Panc1 (cell line): ENCODE data around the gene SCAF4. TPM values are rescaled to one million over a fixed set of nuclear protein-coding genes. Genes with fewer than 3 reads are reported as not detected.

ENCODE experiments used
- ATAC-seq: fragments of 200-7000 bp; cut with Tn5 transposase; 2 replicates; pipeline ENCODE4 v1.9.1; 2020; ENCODE audit warnings: mild to moderate bottlenecking, moderate library complexity
- BruUV-seq: library from RNA; stranded (reverse); fragments of 400-500 nt; replicated peaks from 2 replicates; lab custom pipeline; 2021; lab: Mats Ljungman, UMichigan
- CTCF ChIA-PET: fragments of 300-600 bp; sonication (Branson Sonifier 250); formaldehyde crosslinking; loops from one replicate; lab custom pipeline; 2022; ENCODE audit warnings: antibody characterized with exemption; lab: Charles Lee
- POLR2A ChIA-PET: fragments of 300-600 bp; sonication (Branson Sonifier 250); formaldehyde crosslinking; loops from one replicate; lab custom pipeline; 2022; ENCODE audit warnings: antibody characterized with exemption; lab: Charles Lee
- DNase-seq: peaks from one replicate; pipeline ENCODE4 v3.0.0-alpha.2; 2010; ENCODE audit warnings: low read depth, low spot score
- H3K27ac ChIP-seq: 2 replicates; pipeline ENCODE4 v1.5.1; 2011; ENCODE audit warnings: mild to moderate bottlenecking, low read length, inconsistent platforms
- H3K27me3 ChIP-seq: fragments of 200-500 bp; sonication (Bioruptor generic); 2 replicates; pipeline ENCODE4 v1.6.0; 2014; ENCODE audit warnings: low read length, inconsistent platforms; ENCODE audit not compliant: control insufficient read depth, insufficient read depth
- H3K36me3 ChIP-seq: fragments of 200-500 bp; sonication (Bioruptor generic); 2 replicates; pipeline ENCODE4 v1.5.1; 2014; ENCODE audit warnings: inconsistent platforms, mild to moderate bottlenecking, low read length, moderate library complexity; ENCODE audit not compliant: control insufficient read depth, insufficient read depth
- H3K4me1 ChIP-seq: 2 replicates; pipeline ENCODE4 v1.5.1; 2011; ENCODE audit warnings: inconsistent platforms, mild to moderate bottlenecking, low read length, moderate library complexity; ENCODE audit not compliant: control insufficient read depth, insufficient read depth
- H3K4me3 ChIP-seq, 2 experiments: 2 replicates each; pipeline ENCODE4 v1.5.1; 2011 to 2012; ENCODE audit warnings: low read depth in 2 of 2, low read length in 2 of 2, mild to moderate bottlenecking in 2 of 2, inconsistent platforms in 1 of 2, moderate library complexity in 1 of 2
- H3K9me3 ChIP-seq: fragments of 200-500 bp; sonication (Bioruptor generic); 2 replicates; pipeline ENCODE4 v1.5.1; 2014; ENCODE audit warnings: low read depth, mild to moderate bottlenecking, inconsistent platforms, low read length, moderate library complexity; ENCODE audit not compliant: control insufficient read depth, insufficient read depth
- CTCF ChIP-seq: fragments of 450-650 bp; IDR thresholded peaks from 2 replicates; pipeline ENCODE4 v1.5.1; 2017; ENCODE audit warnings: mild to moderate bottlenecking
- POLR2AphosphoS5 ChIP-seq: IDR thresholded peaks from 2 replicates; pipeline ENCODE4 v1.6.1; 2012; ENCODE audit warnings: mild to moderate bottlenecking, low read depth, low read length, moderate library complexity
- REST ChIP-seq, 2 experiments: IDR thresholded peaks; 2 replicates each; pipeline ENCODE4 v1.6.1; 2011 to 2012; ENCODE audit warnings: low read depth in 2 of 2, control low read depth in 1 of 2, low read length in 1 of 2, mild to moderate bottlenecking in 1 of 2, moderate library complexity in 1 of 2; ENCODE audit not compliant: insufficient read depth in 1 of 2
- SIN3A ChIP-seq: IDR thresholded peaks from 2 replicates; pipeline ENCODE4 v1.6.1; 2012; ENCODE audit warnings: low read depth, mild to moderate bottlenecking, low read length, moderate library complexity, borderline replicate concordance; ENCODE audit not compliant: insufficient read depth
- TCF7L2 ChIP-seq: IDR thresholded peaks from 2 replicates; pipeline ENCODE4 v1.6.1; 2011; ENCODE audit warnings: mild to moderate bottlenecking, low read depth, low read length, inconsistent platforms
- in situ Hi-C: cut with HindIII; loops from 2 replicates; pipeline ENCODE4 v1.10.0; 2016; ENCODE audit warnings: low sequenced_read_pairs, low pct_unique_long_range_greater_than_20kb
- intact Hi-C: fragments of 100-400 bp; cut with micrococcal nuclease; formaldehyde crosslinking; loops from one replicate; pipeline ENCODE4 v1.10.0; 2022; ENCODE audit not compliant: unreplicated experiment
- total RNA-seq: library from RNA; stranded (reverse); gene quantifications from one replicate; pipeline ENCODE4 v1.2.1, GENCODE V29; 2021; ENCODE audit not compliant: unreplicated experiment

Gene SCAF4
- total RNA-seq, 1 experiment from 2014 or later = 28.4 TPM

GRCh38 chr21:31677047-31677446 is 54.9 kb downstream of the SCAF4 start:
- TF ChIP-seq CTCF = no peak
- TF ChIP-seq SIN3A = no peak
- TF ChIP-seq POLR2AphosphoS5 = no peak
- no peak for TF ChIP-seq REST (IDR thresholded peaks at IDR 0.05; ENCODE audit: insufficient read depth in 1 of 2, low read depth in 2 of 2, low read length in 1 of 2)
- TF ChIP-seq TCF7L2 = no peak
- Histone ChIP-seq H3K27ac (no peak overlapping the region), H3K4me1 (no peaks in the 10 kb centered on the region), H3K27me3 (no peaks in the 10 kb centered on the region), H3K4me3 (no peak overlapping the region), H3K36me3 (no peaks in the 10 kb centered on the region; the same call in 1 of the 2 replicates), H3K9me3 (no peaks in the 10 kb centered on the region)
- ATAC-seq (no peak), DNase-seq (no peak)
- no TSS peak for BruUV-seq
- in situ Hi-C loops (no loop called here), intact Hi-C loops (no loop called here)
- CTCF ChIA-PET = no interaction called here
- POLR2A ChIA-PET = no interaction called here

GRCh38 chr21:31675960-31676359 is 56.0 kb downstream of the SCAF4 start:
- H3K36me3 ChIP-seq = no peaks in the 10 kb centered on the region; the same call in 1 of the 2 replicates
- POLR2A ChIA-PET = no interaction called here
- ATAC-seq (no peak), DNase-seq (no peak)
- in situ Hi-C loops (no loop called here), intact Hi-C loops (no loop called here)
- no peaks in the 10 kb centered on the region for H3K27me3 ChIP-seq
- CTCF ChIA-PET = no interaction called here
- no peak overlapping the region for H3K4me3 ChIP-seq
- H3K27ac ChIP-seq = no peak overlapping the region
- TF ChIP-seq CTCF (no peak), REST (IDR thresholded peaks at IDR 0.05; ENCODE audit: insufficient read depth in 1 of 2, low read depth in 2 of 2, low read length in 1 of 2) (no peak), TCF7L2 (no peak), SIN3A (no peak), POLR2AphosphoS5 (no peak)
- no peaks in the 10 kb centered on the region for H3K4me1 ChIP-seq
- no peaks in the 10 kb centered on the region for H3K9me3 ChIP-seq
- no TSS peak for BruUV-seq
